KMS-11 (cell line): ENCODE results near the gene LASP1.
"Not testable (repeated sequence)": the region's sequence is repeated elsewhere in the genome, so short reads cannot be mapped to it uniquely, and the experiment has no call there.

Experiments
- H2AFZ ChIP-seq: fragments of 200-600 bp; sonication (generic); 2 replicates; pipeline ENCODE4 v1.6.1; 2016; ENCODE audit warnings: antibody characterized with exemption, mixed run types, low read depth
- H3K27ac ChIP-seq: fragments of 200-600 bp; sonication (generic); 2 replicates; pipeline ENCODE4 v1.6.1; 2016; ENCODE audit warnings: mild to moderate bottlenecking, mixed run types
- H3K27me3 ChIP-seq: fragments of 200-600 bp; sonication (generic); 2 replicates; pipeline ENCODE4 v1.6.1; 2017; ENCODE audit warnings: mild to moderate bottlenecking, low read depth, mixed run types, moderate library complexity; ENCODE audit not compliant: insufficient read depth
- H3K36me3 ChIP-seq: fragments of 200-600 bp; sonication (generic); 2 replicates; pipeline ENCODE4 v1.6.1; 2017; ENCODE audit warnings: mild to moderate bottlenecking, mixed run types; ENCODE audit not compliant: insufficient read depth
- H3K4me1 ChIP-seq: fragments of 200-600 bp; sonication (generic); 2 replicates; pipeline ENCODE4 v1.6.1; 2016; ENCODE audit warnings: mild to moderate bottlenecking, low read depth, mixed run types; ENCODE audit not compliant: poor library complexity, severe bottlenecking
- H3K4me2 ChIP-seq: fragments of 200-600 bp; sonication (generic); 2 replicates; pipeline ENCODE4 v1.7.0; 2016; ENCODE audit warnings: mild to moderate bottlenecking, mixed run types
- H3K4me3 ChIP-seq: fragments of 200-600 bp; sonication (generic); IDR thresholded peaks from 2 replicates; pipeline ENCODE4 v1.6.1; 2017; ENCODE audit warnings: low read depth, low read length, mixed read lengths; ENCODE audit not compliant: insufficient read depth
- H3K79me2 ChIP-seq: fragments of 200-600 bp; sonication (generic); 2 replicates; pipeline ENCODE4 v1.6.1; 2016; ENCODE audit warnings: low read depth, mixed run types; ENCODE audit not compliant: insufficient read depth
- H3K9ac ChIP-seq: fragments of 200-600 bp; sonication (generic); 2 replicates; pipeline ENCODE4 v1.6.1; 2016; ENCODE audit warnings: mild to moderate bottlenecking, mixed run types
- H4K20me1 ChIP-seq: fragments of 200-600 bp; sonication (generic); 2 replicates; pipeline ENCODE4 v1.6.1; 2016; ENCODE audit warnings: mild to moderate bottlenecking, mixed run types; ENCODE audit not compliant: insufficient read depth
- CTCF ChIP-seq: fragments of 200-600 bp; sonication (generic); conservative IDR thresholded peaks from 2 replicates; pipeline ENCODE4 v1.6.1; 2017; ENCODE audit warnings: low read depth, mild to moderate bottlenecking, antibody characterized with exemption, low read length, moderate library complexity, mixed read lengths

Gene LASP1

GRCh38 chr17:38852771-38853291 is 17.0 kb upstream of the LASP1 start:
- peaks cover 41% of the 10 kb centered on the region; the same call in 1 of the 2 replicates for H3K36me3 ChIP-seq

GRCh38 chr17:38853292-38854219 is 16.3 kb upstream of the LASP1 start, which contains the start of gene RPL23:
Gene RPL23 (minus strand): TSS chr17:38853721. CDS start chr17:38853710, 11 bp downstream.
- Histone ChIP-seq H3K9ac (peak within 1 kb of the TSS; percentile 95), H3K4me2 (peak within 1 kb of the TSS; percentile 96), H2AFZ (peak within 1 kb of the TSS; percentile 48), H3K36me3 (peaks cover 40% of the 10 kb centered on the region; the same call in 1 of the 2 replicates), H3K4me1 (peaks cover 26% of the 10 kb centered on the region), H3K4me3 (no peak within 1 kb of the TSS), H3K27ac (peak within 1 kb of the TSS; percentile 82), H3K27me3 (no peaks in the 10 kb centered on the region), H3K79me2 (peaks cover 36% of the 10 kb centered on the region), H4K20me1 (peaks cover 31% of the 10 kb centered on the region)
- TF ChIP-seq CTCF: no peak

More at GRCh38 chr17:38852771-38853291, 17.0 kb upstream of the LASP1 start:
- no peaks in the 10 kb centered on the region for H3K27me3 ChIP-seq
- no peak for TF ChIP-seq CTCF
- peaks cover 36% of the 10 kb centered on the region for H3K79me2 ChIP-seq
- peak overlapping the region; percentile 48; the same call in 1 of the 2 replicates for H2AFZ ChIP-seq
- H3K9ac ChIP-seq: peak overlapping the region; percentile 95
- H3K27ac ChIP-seq: peak overlapping the region; percentile 82
- H4K20me1 ChIP-seq: peaks cover 32% of the 10 kb centered on the region
- no peak overlapping the region for H3K4me3 ChIP-seq
- H3K4me1 ChIP-seq: peaks cover 26% of the 10 kb centered on the region
- peak overlapping the region; percentile 96 for H3K4me2 ChIP-seq

- H3K27ac ChIP-seq, H3K4me2 ChIP-seq, H3K4me3 ChIP-seq: not testable (repeated sequence)
Measured at GRCh38 chr17:38855101-38855714, 14.7 kb upstream of the LASP1 start.

GRCh38 chr17:38857271-38857670 is 12.6 kb upstream of the LASP1 start:
- peaks cover 13% of the 10 kb centered on the region for H3K79me2 ChIP-seq
- H3K27me3 ChIP-seq: no peaks in the 10 kb centered on the region
- peaks cover 5% of the 10 kb centered on the region; the same call in 1 of the 2 replicates for H3K36me3 ChIP-seq
- H4K20me1 ChIP-seq: peaks cover 2% of the 10 kb centered on the region
- no peak overlapping the region for H3K4me2 ChIP-seq
- H2AFZ ChIP-seq: no peak overlapping the region
- no peak for TF ChIP-seq CTCF
- H3K4me1 ChIP-seq: peaks cover 6% of the 10 kb centered on the region
- H3K4me3 ChIP-seq: no peak overlapping the region
- H3K27ac ChIP-seq: no peak overlapping the region
- H3K9ac ChIP-seq: no peak overlapping the region

More at GRCh38 chr17:38855101-38855714, 14.7 kb upstream of the LASP1 start:
- H3K27me3 ChIP-seq, H3K9ac ChIP-seq, H2AFZ ChIP-seq: not testable (repeated sequence)
- H3K36me3 ChIP-seq: peaks cover 24% of the 10 kb centered on the region; the same call in 1 of the 2 replicates
- H3K4me1 ChIP-seq: peaks cover 26% of the 10 kb centered on the region
- H3K79me2 ChIP-seq: peaks cover 34% of the 10 kb centered on the region
- H4K20me1 ChIP-seq: peaks cover 23% of the 10 kb centered on the region
